ENCODE data around the gene REELD1.
A peak's percentile ranks its signal among the peaks of the same experiment; 100 is the strongest.

Gene REELD1

DNA sequence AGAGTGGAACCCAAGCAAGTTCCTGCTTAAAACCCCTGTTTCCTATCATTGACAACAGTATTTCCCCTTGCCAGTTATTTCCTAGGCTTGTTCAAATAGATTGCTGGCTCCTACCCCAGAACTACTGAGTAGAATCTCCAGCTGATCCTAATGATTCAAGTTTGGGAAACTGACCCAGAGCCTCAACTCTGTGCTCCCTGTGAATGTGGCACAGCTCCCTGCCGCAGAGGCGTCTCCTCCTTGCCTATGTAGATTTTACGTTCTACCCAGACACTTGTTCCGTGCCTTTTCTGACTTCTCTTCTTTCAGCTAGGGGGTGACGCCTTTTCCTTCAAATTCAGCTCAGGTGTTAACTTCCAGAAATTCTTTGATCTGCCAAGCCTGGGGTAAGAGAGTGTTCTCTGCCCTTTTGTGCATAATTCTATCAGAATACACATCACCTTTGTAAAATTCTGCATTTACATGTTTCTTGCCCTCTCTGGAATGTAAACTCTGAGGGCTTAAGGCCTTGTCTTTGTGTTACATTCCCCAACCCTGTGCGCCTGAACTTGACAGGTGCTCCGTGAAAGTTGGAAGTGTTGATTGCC is 34.5 kb upstream of the REELD1 start:
- no peak overlapping the region for H3K27ac ChIP-seq
- no peak for TF ChIP-seq ZFX (IDR thresholded peaks at IDR 0.05; ENCODE audit: borderline replicate concordance)
- TF ChIP-seq, protein P1, sequence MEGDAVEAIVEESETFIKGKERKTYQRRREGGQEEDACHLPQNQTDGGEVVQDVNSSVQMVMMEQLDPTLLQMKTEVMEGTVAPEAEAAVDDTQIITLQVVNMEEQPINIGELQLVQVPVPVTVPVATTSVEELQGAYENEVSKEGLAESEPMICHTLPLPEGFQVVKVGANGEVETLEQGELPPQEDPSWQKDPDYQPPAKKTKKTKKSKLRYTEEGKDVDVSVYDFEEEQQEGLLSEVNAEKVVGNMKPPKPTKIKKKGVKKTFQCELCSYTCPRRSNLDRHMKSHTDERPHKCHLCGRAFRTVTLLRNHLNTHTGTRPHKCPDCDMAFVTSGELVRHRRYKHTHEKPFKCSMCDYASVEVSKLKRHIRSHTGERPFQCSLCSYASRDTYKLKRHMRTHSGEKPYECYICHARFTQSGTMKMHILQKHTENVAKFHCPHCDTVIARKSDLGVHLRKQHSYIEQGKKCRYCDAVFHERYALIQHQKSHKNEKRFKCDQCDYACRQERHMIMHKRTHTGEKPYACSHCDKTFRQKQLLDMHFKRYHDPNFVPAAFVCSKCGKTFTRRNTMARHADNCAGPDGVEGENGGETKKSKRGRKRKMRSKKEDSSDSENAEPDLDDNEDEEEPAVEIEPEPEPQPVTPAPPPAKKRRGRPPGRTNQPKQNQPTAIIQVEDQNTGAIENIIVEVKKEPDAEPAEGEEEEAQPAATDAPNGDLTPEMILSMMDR (IDR thresholded peaks at IDR 0.05): no peak

DNA sequence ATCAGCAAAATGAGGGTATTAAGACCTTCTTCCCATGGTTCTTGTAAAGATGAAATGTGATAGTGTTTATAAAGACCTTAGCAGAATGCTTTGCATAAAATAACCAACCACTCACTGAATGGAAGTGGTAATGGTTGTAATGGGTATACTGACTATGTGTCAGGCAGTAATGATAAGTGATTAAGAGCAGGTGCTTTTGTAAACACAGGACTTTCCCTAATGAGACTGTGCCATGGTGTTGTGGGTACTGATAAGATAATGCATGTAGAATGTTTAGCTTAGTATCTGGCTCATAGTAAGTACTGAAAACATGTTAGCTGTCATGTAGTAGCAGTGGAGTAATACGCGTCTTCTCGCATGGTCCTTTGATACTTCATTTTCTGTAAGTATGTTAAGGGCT is 31.9 kb upstream of the REELD1 start:
- TF ChIP-seq, protein P1 (IDR thresholded peaks at IDR 0.05): no peak
- TF ChIP-seq ZFX (IDR thresholded peaks at IDR 0.05; ENCODE audit: borderline replicate concordance): no peak
- H3K27ac ChIP-seq: no peak overlapping the region

DNA sequence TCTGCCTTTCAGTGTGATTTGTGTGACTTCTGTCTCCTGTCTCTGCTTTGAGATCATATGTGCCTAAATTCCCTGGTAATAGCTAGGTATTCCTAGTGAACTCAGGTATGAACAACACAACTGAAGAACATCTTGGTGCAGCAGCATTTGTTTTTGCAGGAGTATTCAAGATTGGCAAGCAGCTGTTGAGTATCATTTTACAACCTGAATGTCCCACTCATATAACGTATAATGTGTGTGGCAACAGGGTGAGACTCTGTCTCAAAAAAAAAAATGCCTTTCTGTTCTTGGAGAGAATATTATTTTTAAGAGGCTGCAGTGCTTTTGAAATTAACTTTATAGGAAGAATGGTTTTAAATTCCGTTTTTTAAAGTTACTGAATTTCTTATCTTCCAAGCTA is 31.1 kb upstream of the REELD1 start:
- TF ChIP-seq ZFX (IDR thresholded peaks at IDR 0.05; ENCODE audit: borderline replicate concordance): no peak
- TF ChIP-seq, protein P1 (IDR thresholded peaks at IDR 0.05): no peak

DNA sequence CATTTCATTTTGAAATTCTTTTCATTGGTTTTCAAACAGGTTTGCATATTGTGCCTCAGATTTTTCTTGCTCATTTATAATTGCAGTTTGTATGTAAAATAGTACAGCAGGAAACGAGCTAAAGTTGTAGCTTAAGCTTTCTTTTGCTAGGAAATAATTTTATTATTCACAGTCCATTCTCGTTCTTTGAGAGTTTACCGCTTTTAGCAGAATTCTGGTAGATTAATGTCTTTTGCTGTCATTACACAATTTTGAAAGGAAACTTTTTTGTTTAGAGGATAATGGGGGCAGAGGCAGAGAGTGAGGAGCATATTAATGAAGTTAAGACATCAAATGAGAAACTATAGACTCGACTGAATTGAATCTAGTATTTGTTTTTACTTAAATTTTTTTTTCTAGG is 28.3 kb upstream of the REELD1 start:
- TF ChIP-seq ZFX (IDR thresholded peaks at IDR 0.05; ENCODE audit: borderline replicate concordance): no peak
- TF ChIP-seq, protein P1 (IDR thresholded peaks at IDR 0.05): no peak
- H3K27ac ChIP-seq: no peak overlapping the region

More for the DNA sequence above, 31.1 kb upstream of the REELD1 start:
- H3K27ac ChIP-seq: no peak overlapping the region

DNA sequence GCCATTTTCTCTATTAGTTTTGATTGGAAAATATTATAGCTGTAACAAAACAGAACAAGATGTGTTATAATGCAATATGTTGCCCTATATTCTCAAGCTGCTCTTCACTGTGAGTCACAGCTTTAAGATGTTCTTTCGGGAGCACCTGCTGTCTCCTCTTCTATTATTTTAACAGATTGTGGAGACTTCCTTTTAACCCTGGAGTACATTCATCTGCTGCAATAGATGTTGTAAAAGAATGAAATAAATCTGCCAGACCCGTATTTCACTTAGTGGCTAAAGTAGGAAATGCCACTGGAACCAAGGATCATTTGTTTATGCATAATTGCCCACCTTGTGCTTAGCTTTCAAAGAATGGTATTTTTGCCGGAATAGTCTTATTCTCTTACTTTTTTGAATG is 27.7 kb upstream of the REELD1 start:
- no peak for TF ChIP-seq ZFX (IDR thresholded peaks at IDR 0.05; ENCODE audit: borderline replicate concordance)
- TF ChIP-seq, protein P1 (IDR thresholded peaks at IDR 0.05): no peak
- H3K27ac ChIP-seq: no peak overlapping the region

DNA sequence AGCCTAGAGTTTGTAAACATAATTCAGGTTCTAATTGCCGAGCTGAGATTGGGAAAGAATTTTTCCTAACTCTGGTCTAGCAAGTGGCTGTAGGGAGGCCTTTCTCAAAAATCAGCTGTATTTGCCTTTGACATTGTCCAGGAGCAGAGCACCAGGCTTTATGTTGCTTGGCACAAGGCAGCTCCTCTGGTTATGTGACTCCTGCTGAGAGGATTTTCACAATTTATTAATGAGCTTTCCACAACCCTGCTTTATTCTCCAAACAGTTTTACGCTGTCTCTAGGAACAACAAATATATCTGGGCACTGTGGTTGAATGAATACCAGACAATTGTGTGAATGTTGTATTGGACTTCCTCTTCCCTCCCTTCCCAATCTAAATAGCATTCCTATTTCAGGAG is 23.9 kb upstream of the REELD1 start:
- no peak for TF ChIP-seq ZFX (IDR thresholded peaks at IDR 0.05; ENCODE audit: borderline replicate concordance)
- TF ChIP-seq, protein P1 (IDR thresholded peaks at IDR 0.05): no peak
- H3K27ac ChIP-seq: no peak overlapping the region

DNA sequence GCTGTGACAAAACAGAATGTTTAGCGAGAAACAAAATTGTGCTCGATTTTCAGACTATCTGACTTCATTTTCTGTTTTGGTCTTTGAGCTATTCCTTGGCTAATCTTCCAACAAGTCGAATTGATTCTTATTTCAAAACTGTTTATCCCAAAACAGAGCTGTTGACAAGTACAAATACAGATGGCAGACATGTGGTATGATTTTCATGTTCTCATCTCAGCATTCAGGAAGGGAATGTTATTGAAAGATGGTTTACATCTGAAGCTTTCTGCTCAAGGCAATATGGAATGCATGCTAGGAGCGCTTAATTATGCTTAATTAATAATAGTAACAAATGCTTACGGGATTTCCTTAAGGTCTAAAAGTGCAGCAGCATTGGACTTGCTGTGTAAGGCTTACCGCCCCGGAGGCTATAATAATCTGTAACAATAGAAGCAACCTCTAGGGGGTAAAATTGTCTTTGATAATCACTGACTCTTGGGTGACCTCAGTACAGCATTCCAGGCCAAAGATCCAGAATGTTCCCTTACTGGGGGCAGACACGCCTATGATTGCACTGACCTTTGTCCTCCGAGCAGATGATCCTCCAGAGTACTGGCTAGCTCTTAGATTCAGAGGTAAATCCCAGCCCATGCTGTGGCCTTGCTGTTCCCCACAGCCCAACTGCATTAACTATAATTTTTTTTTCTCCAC is 22.4 kb upstream of the REELD1 start:
- TF ChIP-seq, protein P1 (IDR thresholded peaks at IDR 0.05): 0 out of 2 replicates have a peak, but pooled peaks have one; percentile 8
- TF ChIP-seq ZFX (IDR thresholded peaks at IDR 0.05; ENCODE audit: borderline replicate concordance): no peak
- H3K27ac ChIP-seq: no peak overlapping the region
